ENCODE measurements around the gene NOG.

Gene NOG

DNA sequence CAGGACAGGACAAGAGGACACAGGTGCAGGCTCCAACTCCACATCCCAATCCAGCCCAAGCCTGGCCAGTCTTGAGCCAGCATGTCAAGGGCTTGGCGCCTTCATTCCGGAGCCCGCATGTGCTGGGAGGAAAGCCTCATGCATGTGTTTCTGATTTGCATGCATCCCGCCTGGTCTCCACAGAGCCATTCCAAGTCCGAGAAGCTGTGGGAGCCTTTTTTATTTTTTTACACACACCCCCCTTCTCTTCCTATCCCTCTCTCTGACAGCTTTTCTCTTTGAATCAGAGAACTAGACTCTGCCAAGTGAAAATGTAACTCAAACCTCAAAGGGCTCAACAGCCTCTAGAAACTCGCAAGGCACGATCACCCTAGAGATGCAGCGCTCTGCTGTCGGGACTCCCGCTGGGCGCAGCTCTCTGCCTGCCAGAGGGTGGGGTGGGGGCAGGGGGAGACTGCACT, 45.1 kb downstream of the NOG start:
- no peaks in the 10 kb centered on the region for H3K36me3 ChIP-seq (ENCODE audit: control insufficient read depth, insufficient read depth, low read length)
- TF ChIP-seq, protein P1, sequence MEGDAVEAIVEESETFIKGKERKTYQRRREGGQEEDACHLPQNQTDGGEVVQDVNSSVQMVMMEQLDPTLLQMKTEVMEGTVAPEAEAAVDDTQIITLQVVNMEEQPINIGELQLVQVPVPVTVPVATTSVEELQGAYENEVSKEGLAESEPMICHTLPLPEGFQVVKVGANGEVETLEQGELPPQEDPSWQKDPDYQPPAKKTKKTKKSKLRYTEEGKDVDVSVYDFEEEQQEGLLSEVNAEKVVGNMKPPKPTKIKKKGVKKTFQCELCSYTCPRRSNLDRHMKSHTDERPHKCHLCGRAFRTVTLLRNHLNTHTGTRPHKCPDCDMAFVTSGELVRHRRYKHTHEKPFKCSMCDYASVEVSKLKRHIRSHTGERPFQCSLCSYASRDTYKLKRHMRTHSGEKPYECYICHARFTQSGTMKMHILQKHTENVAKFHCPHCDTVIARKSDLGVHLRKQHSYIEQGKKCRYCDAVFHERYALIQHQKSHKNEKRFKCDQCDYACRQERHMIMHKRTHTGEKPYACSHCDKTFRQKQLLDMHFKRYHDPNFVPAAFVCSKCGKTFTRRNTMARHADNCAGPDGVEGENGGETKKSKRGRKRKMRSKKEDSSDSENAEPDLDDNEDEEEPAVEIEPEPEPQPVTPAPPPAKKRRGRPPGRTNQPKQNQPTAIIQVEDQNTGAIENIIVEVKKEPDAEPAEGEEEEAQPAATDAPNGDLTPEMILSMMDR (IDR thresholded peaks at IDR 0.05; ENCODE audit: insufficient read depth, low read length, poor library complexity, severe bottlenecking): no peak
- DNase-seq (ENCODE audit: extremely low read depth, insufficient read length): no peak
- no peak overlapping the region for H3K4me3 ChIP-seq (replicated peaks; ENCODE audit: low read depth, low read length)
- no peaks in the 10 kb centered on the region; the same call in none of the 2 replicates for H3K27me3 ChIP-seq (replicated peaks; ENCODE audit: control insufficient read depth, insufficient read depth, low read length)

DNA sequence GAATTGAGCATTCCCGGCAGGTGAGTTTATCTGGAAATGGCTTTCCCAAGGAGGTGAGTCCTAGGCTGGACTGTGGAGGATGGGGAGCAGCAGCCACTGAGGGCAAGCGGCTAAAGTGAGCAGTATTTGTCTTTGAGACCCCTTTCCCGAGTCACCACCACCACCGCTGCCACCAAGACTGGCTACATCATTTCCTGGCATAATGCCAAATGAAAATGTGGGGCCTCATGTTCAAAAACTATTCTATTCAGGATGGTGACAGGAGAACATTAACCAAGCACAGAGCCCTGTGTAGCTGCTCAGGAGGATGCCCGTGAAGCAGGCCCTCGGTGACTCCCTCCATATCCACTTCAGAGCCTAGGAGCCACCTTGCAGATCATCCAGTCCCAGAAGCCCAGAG, 46.0 kb downstream of the NOG start:
- no peaks in the 10 kb centered on the region for H3K36me3 ChIP-seq (ENCODE audit: control insufficient read depth, insufficient read depth, low read length)
- TF ChIP-seq, protein P1 (IDR thresholded peaks at IDR 0.05; ENCODE audit: insufficient read depth, low read length, poor library complexity, severe bottlenecking): no peak
- no peak overlapping the region for H3K4me3 ChIP-seq (replicated peaks; ENCODE audit: low read depth, low read length)
- H3K27me3 ChIP-seq (replicated peaks; ENCODE audit: control insufficient read depth, insufficient read depth, low read length): no peaks in the 10 kb centered on the region; the same call in none of the 2 replicates
- DNase-seq (ENCODE audit: extremely low read depth, insufficient read length): no peak

DNA sequence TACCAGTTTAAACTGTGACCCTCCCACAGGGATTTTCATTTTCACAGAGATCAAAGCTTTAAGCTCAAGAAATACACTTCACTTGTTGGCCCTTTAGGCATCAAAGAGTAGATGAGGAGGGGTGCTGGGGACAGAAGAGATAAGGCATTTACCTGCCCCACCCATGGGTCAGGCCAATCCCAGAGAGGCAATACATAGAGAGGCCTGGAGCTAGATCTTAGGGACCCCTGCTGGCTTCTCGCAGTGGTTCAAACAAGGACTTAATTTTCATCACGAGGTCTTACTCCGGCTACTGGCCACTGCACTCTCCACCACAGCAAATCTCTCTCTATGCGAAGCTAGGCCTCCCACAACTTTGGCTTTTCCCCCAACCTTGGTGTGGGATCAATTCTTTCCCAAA, 46.6 kb downstream of the NOG start:
- DNase-seq (ENCODE audit: extremely low read depth, insufficient read length): no peak
- Histone ChIP-seq H3K27me3 (replicated peaks; ENCODE audit: control insufficient read depth, insufficient read depth, low read length) (no peaks in the 10 kb centered on the region; the same call in none of the 2 replicates), H3K36me3 (ENCODE audit: control insufficient read depth, insufficient read depth, low read length) (no peaks in the 10 kb centered on the region), H3K4me3 (replicated peaks; ENCODE audit: low read depth, low read length) (no peak overlapping the region)
- TF ChIP-seq, protein P1 (IDR thresholded peaks at IDR 0.05; ENCODE audit: insufficient read depth, low read length, poor library complexity, severe bottlenecking): no peak

DNA sequence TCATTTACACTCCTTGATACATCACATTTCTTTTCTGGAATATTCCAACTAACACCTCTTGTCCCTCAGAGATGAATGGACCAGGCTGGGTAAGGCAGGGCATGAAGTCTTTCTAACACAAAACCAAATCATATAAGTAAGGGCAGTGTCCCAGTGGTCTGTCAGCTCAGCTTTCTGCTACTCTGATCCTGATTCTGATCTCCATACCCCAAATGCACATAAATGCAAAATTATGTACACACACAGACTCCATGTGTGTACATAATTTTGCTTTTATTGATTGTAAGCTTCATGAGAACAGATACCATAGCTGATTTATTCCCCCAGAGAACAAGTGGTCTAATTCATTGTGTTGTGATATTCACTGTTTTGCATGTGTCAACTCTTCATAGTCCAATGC, 47.9 kb downstream of the NOG start:
- Histone ChIP-seq H3K27me3 (replicated peaks; ENCODE audit: control insufficient read depth, insufficient read depth, low read length) (no peaks in the 10 kb centered on the region; the same call in none of the 2 replicates), H3K36me3 (ENCODE audit: control insufficient read depth, insufficient read depth, low read length) (no peaks in the 10 kb centered on the region), H3K4me3 (replicated peaks; ENCODE audit: low read depth, low read length) (no peak overlapping the region)
- no peak for DNase-seq (ENCODE audit: extremely low read depth, insufficient read length)
- TF ChIP-seq, protein P1 (IDR thresholded peaks at IDR 0.05; ENCODE audit: insufficient read depth, low read length, poor library complexity, severe bottlenecking): no peak

DNA sequence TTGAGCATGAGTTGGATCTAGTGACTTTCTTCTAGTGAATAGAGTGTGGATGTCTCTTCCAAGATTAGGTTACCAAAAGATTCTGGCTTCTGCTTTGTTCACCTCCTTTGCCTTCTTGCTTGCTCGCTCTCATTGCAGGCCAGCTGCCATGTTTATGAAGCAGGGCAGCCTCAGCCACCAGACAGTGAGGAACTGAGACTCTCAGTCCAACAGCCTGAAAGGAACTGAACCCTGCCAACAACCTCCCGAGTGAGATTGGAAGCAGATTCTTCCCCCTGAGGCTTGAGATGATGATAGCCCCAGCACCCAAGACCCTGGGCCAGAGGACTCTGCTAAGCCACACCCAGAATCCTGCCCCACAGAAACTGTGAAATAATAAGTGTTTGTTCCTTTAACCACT, 48.4 kb downstream of the NOG start:
- TF ChIP-seq, protein P1 (IDR thresholded peaks at IDR 0.05; ENCODE audit: insufficient read depth, low read length, poor library complexity, severe bottlenecking): no peak
- H3K27me3 ChIP-seq (replicated peaks; ENCODE audit: control insufficient read depth, insufficient read depth, low read length): no peaks in the 10 kb centered on the region; the same call in none of the 2 replicates
- no peak for DNase-seq (ENCODE audit: extremely low read depth, insufficient read length)

DNA sequence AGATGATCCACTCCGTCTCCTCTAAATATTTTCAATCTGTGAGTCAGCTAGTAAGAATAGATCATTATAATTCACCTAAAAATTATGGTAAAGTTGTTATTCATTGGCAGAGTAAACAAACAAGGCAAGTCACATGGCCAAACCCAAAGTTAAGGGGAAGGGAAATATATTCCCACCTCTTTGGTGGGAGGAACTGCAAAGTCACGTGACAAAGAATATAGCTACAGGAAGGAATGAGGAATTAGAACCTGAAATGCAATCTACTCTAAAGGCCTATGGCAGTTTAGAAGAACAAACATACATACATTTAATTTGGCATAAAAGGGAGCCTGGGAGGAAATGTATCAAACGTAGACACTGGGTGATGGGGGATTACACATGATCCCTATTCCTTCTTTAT, 48.9 kb downstream of the NOG start:
- Histone ChIP-seq H3K27me3 (replicated peaks; ENCODE audit: control insufficient read depth, insufficient read depth, low read length) (no peaks in the 10 kb centered on the region; the same call in none of the 2 replicates), H3K36me3 (ENCODE audit: control insufficient read depth, insufficient read depth, low read length) (no peaks in the 10 kb centered on the region), H3K4me3 (replicated peaks; ENCODE audit: low read depth, low read length) (no peak overlapping the region)
- TF ChIP-seq, protein P1 (IDR thresholded peaks at IDR 0.05; ENCODE audit: insufficient read depth, low read length, poor library complexity, severe bottlenecking): no peak
- no peak for DNase-seq (ENCODE audit: extremely low read depth, insufficient read length)

More for the DNA sequence above, 48.4 kb downstream of the NOG start:
- no peak overlapping the region for H3K4me3 ChIP-seq (replicated peaks; ENCODE audit: low read depth, low read length)
- H3K36me3 ChIP-seq (ENCODE audit: control insufficient read depth, insufficient read depth, low read length): no peaks in the 10 kb centered on the region
